Naive B cell (primary cell): ENCODE data around the gene ASIC3. TPM values are rescaled to one million over a fixed set of nuclear protein-coding genes. Genes with fewer than 3 reads are reported as not detected.
"Not testable (repeated sequence)": the region's sequence is repeated elsewhere in the genome, so short reads cannot be mapped to it uniquely, and the experiment has no call there.

Experiments used
- ATAC-seq, 2 donors: fragments of 150-1000 bp; cut with Tn5 transposase; 2 replicates each; pipeline ENCODE4 v1.10.0; 2021; ENCODE audit warnings: low read depth in 2 of 2, mild to moderate bottlenecking in 2 of 2, moderate library complexity in 2 of 2
- DNase-seq: peaks from one replicate; pipeline ENCODE4 v3.0.0; 2022
- H3K27ac Mint-ChIP-seq, 6 donors: one replicate each; pipeline ENCODE4 v1.8.0; 2020 to 2022; ENCODE audit warnings: mild to moderate bottlenecking in 6 of 6, mixed read lengths in 6 of 6, moderate library complexity in 5 of 6, inconsistent platforms in 2 of 6
- H3K27me3 Mint-ChIP-seq, 3 donors: one replicate each; pipeline ENCODE4 v1.8.0; 2021 to 2022; ENCODE audit warnings: mixed read lengths in 3 of 3, mild to moderate bottlenecking in 1 of 3
- H3K36me3 Mint-ChIP-seq, 2 donors: one replicate each; pipeline ENCODE4 v1.8.0; 2020 to 2022; ENCODE audit warnings: mixed read lengths in 2 of 2, inconsistent platforms in 1 of 2, mild to moderate bottlenecking in 1 of 2
- H3K4me1 Mint-ChIP-seq, 3 donors: one replicate each; pipeline ENCODE4 v1.8.0; 2020 to 2022; ENCODE audit warnings: mixed read lengths in 3 of 3, inconsistent platforms in 1 of 3, mild to moderate bottlenecking in 1 of 3, moderate library complexity in 1 of 3
- H3K4me3 Mint-ChIP-seq, 8 donors: one replicate each; pipeline ENCODE4 v1.8.0; 2020 to 2022; ENCODE audit warnings: mild to moderate bottlenecking in 8 of 8, mixed read lengths in 8 of 8, moderate library complexity in 8 of 8, inconsistent platforms in 2 of 8
- H3K9me3 Mint-ChIP-seq, 7 donors: one replicate each; pipeline ENCODE4 v1.8.0; 2020 to 2022; ENCODE audit warnings: mixed read lengths in 7 of 7, mild to moderate bottlenecking in 5 of 7, inconsistent platforms in 2 of 7, moderate library complexity in 1 of 7
- polyA plus RNA-seq, 6 donors: library from polyadenylated mRNA; unstranded; fragments of 300-500 nt; fragmentation: Illumina TruSeq; gene quantifications; one replicate each; pipeline ENCODE4 v1.2.3, GENCODE V29; 2021; ENCODE audit warnings: low read depth in 6 of 6

The ASIC3 gene
- polyA plus RNA-seq, 6 donors from 2014 or later, result not detected

- DNase-seq (no peak), ATAC-seq (no peak)
- peaks cover 39 to 73% (median 40%) of the 10 kb centered on the region in 3 donors for H3K27me3 Mint-ChIP-seq
- peak overlapping the region in 4 of 6 donors; percentile 81 to 97 (median 95) for H3K27ac Mint-ChIP-seq
- no peaks in the 10 kb centered on the region for H3K9me3 Mint-ChIP-seq
- H3K36me3 Mint-ChIP-seq, result no peaks in the 10 kb centered on the region
- H3K4me3 Mint-ChIP-seq, result peak overlapping the region in 4 of 8 donors; percentile 63 to 88 (median 76)
- H3K4me1 Mint-ChIP-seq, result peaks cover 49 to 56% (median 50%) of the 10 kb centered on the region in 3 donors
Measured at GRCh38 chr7:151016942-151017341, 31.4 kb upstream of the ASIC3 start.

- Mint-ChIP-seq H3K4me3 (peak overlapping the region; percentile 63 to 93 (median 88)), H3K27ac (peak overlapping the region; percentile 31 to 97 (median 86)), H3K36me3 (no peaks in the 10 kb centered on the region), H3K9me3 (no peaks in the 10 kb centered on the region), H3K4me1 (peaks cover 47 to 54% (median 48%) of the 10 kb centered on the region in 3 donors), H3K27me3 (peaks cover 39 to 73% (median 41%) of the 10 kb centered on the region in 3 donors)
- DNase-seq (peak; percentile 17), ATAC-seq (no peak)
Measured at GRCh38 chr7:151017370-151017952, 30.9 kb upstream of the ASIC3 start.

- H3K4me3 Mint-ChIP-seq, result peak overlapping the region; percentile 63 to 93 (median 88)
- peaks cover 43 to 50% (median 43%) of the 10 kb centered on the region in 3 donors for H3K4me1 Mint-ChIP-seq
Measured at GRCh38 chr7:151017953-151018420, 30.3 kb upstream of the ASIC3 start.

DNA sequence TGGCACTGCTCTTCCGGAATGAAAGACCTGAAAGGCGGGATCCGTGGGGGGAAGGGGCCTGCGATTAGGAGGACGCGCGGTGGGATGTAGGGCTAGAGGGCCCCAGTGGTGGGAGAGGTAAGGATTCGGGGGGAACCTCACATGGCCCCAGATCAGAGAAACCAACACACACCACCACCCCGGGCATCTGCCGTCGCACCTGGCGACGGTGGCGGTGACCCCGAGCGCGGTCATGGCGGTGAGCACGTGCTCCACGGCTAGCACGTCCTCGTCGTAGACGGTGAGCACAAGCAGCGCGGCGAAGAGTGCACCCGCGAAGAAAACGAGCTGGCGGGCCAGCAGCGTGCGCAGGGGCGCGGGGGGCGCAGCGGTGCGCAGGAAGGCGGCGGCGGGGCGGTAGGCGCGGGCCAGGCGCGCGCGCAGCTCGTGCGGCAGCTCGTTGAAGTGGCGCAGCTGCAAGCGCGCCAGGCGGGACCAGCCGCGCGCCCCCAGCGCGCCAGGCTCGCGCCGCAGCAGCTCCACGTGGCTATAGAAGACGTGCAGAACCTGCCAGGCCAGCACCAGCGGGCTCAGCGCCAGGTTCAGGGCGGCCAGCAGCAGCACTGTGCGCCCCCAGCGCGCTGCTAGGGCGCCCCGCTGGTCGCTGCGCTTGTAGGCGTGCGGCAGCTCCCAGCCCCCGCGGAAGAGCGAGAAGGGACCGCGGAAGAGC lies 29.8 kb upstream of the ASIC3 start:
- Mint-ChIP-seq H3K27me3 (peaks cover 33 to 77% (median 49%) of the 10 kb centered on the region in 3 donors), H3K4me3 (peak overlapping the region; percentile 63 to 93 (median 88)), H3K27ac (peak overlapping the region in 5 of 6 donors; percentile 74 to 97 (median 92)), H3K36me3 (no peaks in the 10 kb centered on the region), H3K4me1 (peaks cover 40 to 47% (median 42%) of the 10 kb centered on the region in 3 donors), H3K9me3 (no peaks in the 10 kb centered on the region)
- DNase-seq (peak; percentile 51), ATAC-seq (peak; percentile 31 to 32)

More at GRCh38 chr7:151017953-151018420, 30.3 kb upstream of the ASIC3 start:
- no peaks in the 10 kb centered on the region for H3K36me3 Mint-ChIP-seq
- peak; percentile 81 for DNase-seq
- peak; percentile 51 to 55 for ATAC-seq
- H3K9me3 Mint-ChIP-seq, result no peaks in the 10 kb centered on the region
- H3K27ac Mint-ChIP-seq, result peak overlapping the region in 5 of 6 donors; percentile 31 to 97 (median 92)
- peaks cover 34 to 71% (median 46%) of the 10 kb centered on the region in 3 donors for H3K27me3 Mint-ChIP-seq

GRCh38 chr7:151019130-151019447 lies 29.2 kb upstream of the ASIC3 start:
- Mint-ChIP-seq H3K9me3 (no peaks in the 10 kb centered on the region), H3K27me3 (peaks cover 28 to 78% (median 50%) of the 10 kb centered on the region in 3 donors), H3K4me3 (peak overlapping the region; percentile 63 to 93 (median 84)), H3K27ac (peak overlapping the region in 3 of 6 donors; percentile 42 to 92 (median 78)), H3K36me3 (no peaks in the 10 kb centered on the region), H3K4me1 (peaks cover 37 to 42% (median 38%) of the 10 kb centered on the region in 3 donors)
- no peak for DNase-seq
- no peak for ATAC-seq

DNA sequence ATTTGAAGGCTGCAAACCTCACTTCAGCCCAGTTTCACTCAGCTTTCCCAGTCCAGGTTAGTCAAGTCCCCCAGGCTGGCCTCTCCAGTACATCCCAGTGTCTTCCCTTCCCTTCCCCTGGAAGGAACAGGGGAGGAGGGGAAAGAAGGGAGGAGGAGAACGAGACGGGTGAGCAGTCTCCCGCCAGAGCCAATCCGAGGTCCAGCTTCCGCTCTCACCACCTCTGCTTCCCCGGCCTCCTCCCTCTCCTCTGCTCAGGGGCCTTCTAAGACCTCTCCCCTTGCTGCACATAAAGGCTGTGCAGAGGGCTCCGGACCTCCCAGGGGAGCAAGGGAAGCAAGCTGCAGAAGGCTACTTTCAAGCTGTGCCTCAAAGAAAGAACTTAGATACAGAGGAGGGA lies 28.1 kb upstream of the ASIC3 start:
- DNase-seq (no peak), ATAC-seq (no peak)
- no peaks in the 10 kb centered on the region for H3K36me3 Mint-ChIP-seq
- H3K9me3 Mint-ChIP-seq, result no peaks in the 10 kb centered on the region
- no peak overlapping the region for H3K27ac Mint-ChIP-seq
- H3K27me3 Mint-ChIP-seq, result peaks cover 29 to 82% (median 59%) of the 10 kb centered on the region in 3 donors
- H3K4me3 Mint-ChIP-seq, result peak overlapping the region in 5 of 8 donors; percentile 28 to 93 (median 46)
- H3K4me1 Mint-ChIP-seq, result peaks cover 26 to 31% (median 30%) of the 10 kb centered on the region in 3 donors

DNA sequence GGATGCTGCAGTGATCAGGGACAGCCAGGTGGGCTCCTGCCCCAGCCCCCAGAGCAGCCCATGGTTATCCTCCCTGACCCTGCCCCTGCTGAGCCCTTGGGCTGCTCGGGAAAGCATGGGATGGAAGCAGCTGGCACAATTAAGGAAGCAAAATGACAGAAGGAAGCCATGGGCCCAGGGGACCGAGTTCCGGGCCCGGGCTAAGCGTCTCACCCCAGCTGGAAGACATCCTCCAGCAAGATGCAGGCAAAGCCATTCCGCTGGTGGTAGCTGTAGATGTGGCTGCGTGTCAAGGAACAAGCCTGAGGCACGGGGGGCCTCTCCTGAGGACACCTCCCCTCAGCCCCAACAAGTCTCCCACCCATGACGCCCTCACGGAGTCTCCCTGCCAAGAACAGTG lies 25.1 kb upstream of the ASIC3 start:
- DNase-seq (no peak), ATAC-seq (no peak)
- Mint-ChIP-seq H3K36me3 (peaks cover 0 to 4% of the 10 kb centered on the region in 2 donors), H3K9me3 (peaks cover 0 to 4% (median 0%) of the 10 kb centered on the region in 7 donors), H3K4me3 (no peak overlapping the region), H3K4me1 (peaks cover 18 to 28% (median 26%) of the 10 kb centered on the region in 3 donors), H3K27me3 (peaks cover 30 to 79% (median 54%) of the 10 kb centered on the region in 3 donors), H3K27ac (peak overlapping the region in 1 of 6 donors; percentile 37)

- Mint-ChIP-seq H3K4me3 (peak within 1 kb of the TSS in 2 of 8 donors; percentile 22 to 47), H3K27me3 (peaks cover 23 to 66% (median 44%) of the 10 kb centered on the region in 3 donors), H3K9me3 (peaks cover 0 to 4% (median 0%) of the 10 kb centered on the region in 7 donors), H3K36me3 (peaks cover 0 to 4% of the 10 kb centered on the region in 2 donors), H3K27ac (peak within 1 kb of the TSS in 3 of 6 donors; percentile 76 to 99 (median 84)), H3K4me1 (peaks cover 11 to 31% (median 25%) of the 10 kb centered on the region in 3 donors)
- DNase-seq, result no peak
- no peak for ATAC-seq
Measured at GRCh38 chr7:151024435-151025056, 23.8 kb upstream of the ASIC3 start, which contains the start of gene ATG9B. Gene ATG9B (minus strand): TSS chr7:151024494. CDS start chr7:151024423, 71 bp downstream.

DNA sequence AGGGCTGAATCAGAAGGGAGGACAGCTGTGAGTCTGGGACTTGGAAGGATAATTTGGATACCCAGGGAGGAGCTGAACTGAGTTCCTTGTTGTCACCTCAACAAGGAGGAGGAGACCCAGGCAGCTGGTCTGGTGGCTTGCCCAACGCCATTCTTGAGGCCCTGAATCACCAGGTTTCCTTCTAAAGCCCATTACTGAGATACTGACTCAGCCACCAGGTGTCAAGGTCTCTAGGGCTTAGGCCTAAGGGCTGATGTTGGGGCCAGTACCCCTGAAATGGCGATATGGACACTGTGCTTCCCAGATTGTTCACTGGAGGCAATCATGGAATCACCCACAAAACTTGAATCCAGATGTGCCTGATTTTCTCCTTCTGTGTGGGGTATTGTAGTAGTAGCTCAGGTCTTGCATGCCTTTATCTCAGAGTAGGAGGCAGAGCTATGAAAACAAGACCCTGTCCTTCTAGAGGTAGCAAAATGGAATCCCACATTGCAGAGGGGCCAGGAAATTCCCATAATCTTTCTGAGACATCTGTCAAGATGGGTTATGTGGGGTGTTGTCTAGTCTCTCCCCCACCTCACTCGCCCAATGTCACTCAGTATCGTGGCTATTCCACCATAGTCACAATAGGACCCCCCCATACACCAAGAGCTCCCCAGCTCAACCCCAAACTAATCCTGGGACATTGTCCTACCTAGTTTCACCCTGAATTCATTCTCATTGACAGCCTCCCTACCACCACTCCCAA lies 22.2 kb upstream of the ASIC3 start:
- H3K4me3 Mint-ChIP-seq, result peak overlapping the region in 6 of 8 donors; percentile 22 to 86 (median 51)
- DNase-seq (no peak), ATAC-seq (no peak)
- H3K9me3 Mint-ChIP-seq, result peaks cover 0 to 4% (median 0%) of the 10 kb centered on the region in 7 donors
- H3K4me1 Mint-ChIP-seq, result peaks cover 10 to 33% (median 24%) of the 10 kb centered on the region in 3 donors
- peaks cover 17 to 50% (median 29%) of the 10 kb centered on the region in 3 donors for H3K27me3 Mint-ChIP-seq
- peak overlapping the region; percentile 6 to 100 (median 100) for H3K27ac Mint-ChIP-seq
- peaks cover 0 to 4% of the 10 kb centered on the region in 2 donors for H3K36me3 Mint-ChIP-seq

DNA sequence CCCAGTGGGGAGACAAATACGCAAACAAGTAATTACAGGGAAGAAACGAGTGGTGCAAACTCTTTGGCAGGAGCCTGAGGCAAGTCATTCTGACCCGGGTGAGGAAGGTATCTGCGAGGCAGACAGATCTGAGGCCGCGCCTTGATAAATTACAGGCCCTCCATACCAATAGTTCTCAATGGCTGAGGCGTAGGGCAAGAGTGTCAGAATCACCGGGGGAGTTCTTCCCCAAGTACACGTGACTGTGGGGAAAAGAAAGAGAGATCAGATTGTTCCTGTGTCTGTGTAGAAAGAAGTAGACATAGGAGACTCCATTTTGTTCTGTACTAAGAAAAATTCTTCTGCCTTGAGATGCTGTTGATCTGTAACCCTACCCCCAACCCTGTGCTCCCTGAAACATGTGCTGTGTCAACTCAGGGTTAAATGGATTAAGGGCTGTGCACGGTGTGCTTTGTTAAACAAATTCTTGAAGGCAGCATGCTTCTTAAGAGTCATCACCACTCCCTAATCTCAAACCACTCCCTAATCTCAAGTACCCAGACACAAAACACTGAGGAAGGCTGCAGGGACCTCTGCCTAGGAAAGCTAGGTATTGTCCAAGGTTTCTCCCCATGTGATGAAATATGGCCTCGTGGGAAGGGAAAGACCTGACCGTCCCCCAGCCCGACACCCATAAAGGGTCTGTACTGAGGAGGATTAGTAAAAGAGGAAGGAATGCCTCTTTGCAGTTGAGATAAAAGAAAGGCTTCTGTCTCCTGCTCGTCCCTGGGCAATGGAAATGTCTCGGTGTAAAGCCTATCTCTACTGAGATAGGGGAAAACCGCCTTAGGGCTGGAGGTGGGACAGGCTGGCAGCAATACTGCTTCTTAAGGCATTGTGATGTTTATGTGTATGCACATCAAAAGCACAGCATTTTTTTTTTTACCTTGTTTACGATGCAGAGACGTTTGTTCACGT lies 21.3 kb upstream of the ASIC3 start:
- Mint-ChIP-seq H3K4me1 (peaks cover 10 to 33% (median 24%) of the 10 kb centered on the region in 3 donors), H3K4me3 (peak overlapping the region; percentile 80 to 99 (median 96)), H3K27me3 (peaks cover 13 to 41% (median 19%) of the 10 kb centered on the region in 3 donors), H3K27ac (peak overlapping the region; percentile 99 to 100 (median 100))
- not testable (repeated sequence) for H3K36me3 Mint-ChIP-seq, ATAC-seq, DNase-seq, H3K9me3 Mint-ChIP-seq

DNA sequence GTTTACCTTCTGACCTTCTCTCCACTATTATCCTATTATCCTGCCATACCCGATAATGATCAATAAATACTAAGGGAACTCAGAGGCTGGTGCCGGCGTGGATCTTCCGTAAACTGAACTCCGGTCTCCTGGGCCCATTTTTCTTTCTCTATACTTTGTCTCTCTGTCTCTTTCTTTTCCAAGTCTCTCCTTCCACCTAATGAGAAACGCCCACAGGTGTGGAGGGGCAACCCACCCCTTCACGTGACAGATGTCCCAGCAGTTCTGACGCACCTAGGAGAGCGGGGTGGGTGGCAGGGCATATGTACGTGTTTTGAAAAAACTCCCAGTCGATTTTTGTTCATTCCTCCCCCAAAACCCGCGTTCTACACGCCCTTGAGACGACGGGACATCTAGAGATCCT lies 20.6 kb upstream of the ASIC3 start:
- Mint-ChIP-seq H3K4me3 (peak overlapping the region; percentile 80 to 99 (median 96)), H3K27ac (peak overlapping the region; percentile 99 to 100 (median 100)), H3K27me3 (peaks cover 13 to 36% (median 16%) of the 10 kb centered on the region in 3 donors), H3K4me1 (peaks cover 10 to 33% (median 24%) of the 10 kb centered on the region in 3 donors)
- not testable (repeated sequence) for H3K36me3 Mint-ChIP-seq, DNase-seq, H3K9me3 Mint-ChIP-seq
- ATAC-seq, result peak; percentile 41 to 45
